SH-SY5Y (cell line): ENCODE data around the gene CRPPA.

Source experiments
- GATA2 ChIP-seq: IDR thresholded peaks from 2 replicates; pipeline ENCODE4 v1.6.1; 2011; ENCODE audit warnings: mild to moderate bottlenecking, low read depth, low read length
- GATA3 ChIP-seq: IDR thresholded peaks from 2 replicates; pipeline ENCODE4 v1.6.1; 2011; ENCODE audit warnings: low read depth, mild to moderate bottlenecking, low read length, moderate library complexity

- TF ChIP-seq GATA2 (no peak), GATA3 (no peak)
These were observed 8.8 kb downstream of the CRPPA start for GRCh38 chr7:16412274-16413254.
